ENCODE results near the gene MTG1.
A peak's percentile ranks its signal among the peaks of the same experiment; 100 is the strongest.

Gene MTG1

DNA sequence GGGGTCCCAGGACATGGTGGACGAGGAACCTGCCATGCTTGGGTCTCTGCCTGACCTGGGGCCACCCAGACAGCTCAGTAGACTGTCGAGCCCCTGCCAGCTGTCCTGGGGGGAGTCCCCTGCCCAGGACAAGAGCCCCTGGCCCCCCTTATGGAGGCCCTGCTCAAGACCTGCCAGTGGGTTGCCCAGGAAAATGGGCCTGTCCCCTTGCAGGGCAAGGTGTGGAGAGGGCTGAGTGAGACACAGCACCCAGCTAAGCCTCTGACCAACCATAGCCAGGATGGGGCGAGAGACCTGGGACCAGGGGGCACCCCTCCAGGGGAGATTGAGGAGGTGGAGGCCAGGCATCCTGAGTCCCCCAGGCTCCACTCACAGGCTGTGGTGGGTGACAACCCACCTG, 38.0 kb upstream of the MTG1 start:
- Mint-ChIP-seq H3K9me3 (no peaks in the 10 kb centered on the region), H3K27ac (peak overlapping the region; percentile 61), H3K4me1 (peaks cover 6% of the 10 kb centered on the region), H3K36me3 (no peaks in the 10 kb centered on the region), H3K4me3 (peak overlapping the region; percentile 64)
- DNase-seq (ENCODE audit: low spot score in 2 of 2) (no peak), ATAC-seq (no peak)

DNA sequence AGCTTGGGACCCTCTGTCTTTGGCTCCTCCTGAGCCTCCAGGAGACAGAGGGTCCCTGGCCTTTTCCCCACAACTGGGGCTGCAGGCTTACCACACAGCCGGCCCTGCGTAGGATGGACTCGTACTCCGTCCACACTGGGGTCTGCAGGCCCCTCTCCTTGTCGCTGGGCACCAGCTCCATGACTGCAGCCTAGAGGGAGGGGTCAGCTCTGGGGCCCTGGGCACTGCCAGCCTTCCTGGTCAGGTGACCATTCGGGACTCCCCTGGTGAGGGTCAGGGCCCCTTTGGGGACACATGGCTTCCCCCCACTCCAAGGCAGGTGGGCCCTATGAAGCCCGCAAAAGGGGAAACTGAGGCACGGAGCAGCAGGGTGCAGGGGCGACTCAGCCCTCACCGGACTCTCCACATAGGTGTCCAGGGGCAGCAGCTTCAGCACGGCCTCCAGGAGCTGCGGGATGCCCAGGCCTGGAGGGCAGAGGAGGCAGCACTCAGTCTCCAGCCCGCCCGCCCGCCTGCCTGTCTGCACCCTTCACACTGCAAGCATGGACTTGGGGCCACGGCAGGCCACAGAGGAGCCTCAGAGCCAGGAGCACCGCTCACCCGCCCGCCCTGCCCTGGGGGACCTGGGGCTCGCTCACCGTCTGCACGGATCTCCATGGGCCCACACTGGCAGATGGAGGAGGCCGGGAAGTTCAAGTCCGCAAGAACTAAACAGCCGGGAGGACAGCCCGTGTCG, 37.2 kb upstream of the MTG1 start:
- no peak for DNase-seq (ENCODE audit: low spot score in 2 of 2)
- Mint-ChIP-seq H3K36me3 (peaks cover 2% of the 10 kb centered on the region), H3K4me3 (peak overlapping the region; percentile 64), H3K9me3 (no peaks in the 10 kb centered on the region), H3K27ac (no peak overlapping the region), H3K4me1 (peaks cover 13% of the 10 kb centered on the region)
- ATAC-seq: no peak

DNA sequence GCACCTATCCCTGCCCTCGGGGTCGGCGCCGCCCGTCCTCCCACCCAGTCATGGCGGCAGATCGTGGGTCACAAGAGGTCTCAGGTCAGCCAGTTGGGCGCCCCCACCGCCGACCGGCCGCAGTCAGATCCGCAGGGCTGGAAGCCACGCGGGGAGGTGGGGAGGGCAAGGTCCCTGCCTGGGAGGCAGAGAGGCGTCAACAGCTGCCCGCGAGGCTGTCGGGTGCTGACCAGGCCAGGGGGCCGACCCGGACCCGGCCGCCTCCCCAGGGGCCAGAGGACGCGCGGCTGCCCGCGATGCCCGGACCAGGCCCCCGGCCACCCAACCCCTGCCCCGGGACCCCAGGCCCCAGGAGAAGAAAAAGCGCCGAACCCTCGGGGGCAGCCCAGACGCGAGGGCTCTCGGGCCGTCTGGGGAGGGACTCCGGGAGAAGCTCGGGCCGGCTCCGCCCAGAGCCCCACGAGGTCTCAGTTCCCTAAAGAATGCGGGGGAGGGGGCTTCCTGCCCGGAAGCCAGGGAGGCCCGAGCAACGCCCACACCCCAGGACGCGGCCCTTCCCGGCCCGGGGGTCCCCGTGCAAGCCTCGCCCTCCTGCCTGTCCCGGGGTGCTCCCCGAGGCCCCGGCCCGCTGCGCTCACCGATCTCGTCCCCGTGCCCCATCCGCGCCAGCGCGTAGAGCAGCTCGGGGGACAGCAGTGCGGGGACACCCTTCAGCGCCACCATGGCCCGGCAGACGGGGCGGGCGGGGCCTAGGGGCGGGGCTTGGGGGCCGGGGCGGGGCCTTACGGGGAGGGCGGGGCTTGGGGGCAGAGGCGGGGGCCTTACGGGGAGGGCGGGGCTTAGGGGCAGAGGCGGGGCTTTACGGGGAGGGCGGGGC, 36.4 kb upstream of the MTG1 start, which contains the start of gene FUOM:
FUOM (minus strand) TSS at position 735 of the 877 bp plus-strand sequence; CDS start at position 723, 12 bp downstream.
- H3K9me3 Mint-ChIP-seq: no peaks in the 10 kb centered on the region
- no peak within 1 kb of the TSS for H3K27ac Mint-ChIP-seq
- peak; percentile 73 to 89 for DNase-seq (ENCODE audit: low spot score in 2 of 2)

DNA sequence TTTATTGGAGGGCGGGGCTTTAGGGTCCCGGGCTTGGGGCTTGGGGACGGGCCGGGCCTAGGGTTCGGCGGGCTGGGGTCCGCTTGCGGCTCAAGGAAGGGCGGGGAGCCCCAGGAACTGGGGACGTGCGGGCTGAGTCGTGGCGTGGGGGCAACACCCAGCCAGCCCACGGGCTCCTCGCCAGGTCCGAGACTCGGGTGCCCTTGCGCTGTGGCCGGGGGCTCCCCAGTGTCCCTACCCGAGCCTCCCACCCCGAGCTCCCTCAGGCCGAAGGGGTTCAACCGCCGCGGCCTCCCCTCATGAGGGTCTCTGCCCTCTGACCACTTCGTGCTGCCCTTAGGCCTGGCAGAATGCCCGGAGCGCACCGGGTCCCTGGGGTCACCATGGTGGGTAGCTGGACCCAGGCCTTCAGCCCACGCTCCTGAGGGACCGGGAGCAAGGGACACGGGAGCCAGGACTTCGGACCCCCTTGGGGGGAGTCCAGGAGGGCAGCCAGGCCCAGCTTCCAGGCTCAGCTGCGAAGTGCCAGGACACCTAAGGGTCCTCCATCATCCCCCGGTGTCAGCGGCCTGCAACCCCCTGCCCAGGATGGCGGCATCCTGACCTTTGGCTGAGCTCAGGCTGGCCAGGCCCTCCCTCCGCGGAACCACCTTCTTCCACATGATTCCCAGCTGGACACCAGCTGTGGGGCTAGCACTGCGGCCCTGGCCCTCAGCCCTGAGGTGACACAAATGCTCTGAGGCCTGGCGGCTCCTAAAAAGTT, 35.6 kb upstream of the MTG1 start:
- Mint-ChIP-seq H3K9me3 (no peaks in the 10 kb centered on the region), H3K4me1 (peaks cover 19% of the 10 kb centered on the region), H3K36me3 (peaks cover 15% of the 10 kb centered on the region), H3K4me3 (peak overlapping the region; percentile 64), H3K27ac (no peak overlapping the region)
- ATAC-seq (peak; percentile 2), DNase-seq (ENCODE audit: low spot score in 2 of 2) (no peak)

More for the DNA sequence above, 36.4 kb upstream of the MTG1 start, which contains the start of gene FUOM:
- Mint-ChIP-seq H3K4me3 (peak within 1 kb of the TSS; percentile 64), H3K36me3 (peaks cover 10% of the 10 kb centered on the region), H3K4me1 (peaks cover 19% of the 10 kb centered on the region)
- ATAC-seq: peak; percentile 90

DNA sequence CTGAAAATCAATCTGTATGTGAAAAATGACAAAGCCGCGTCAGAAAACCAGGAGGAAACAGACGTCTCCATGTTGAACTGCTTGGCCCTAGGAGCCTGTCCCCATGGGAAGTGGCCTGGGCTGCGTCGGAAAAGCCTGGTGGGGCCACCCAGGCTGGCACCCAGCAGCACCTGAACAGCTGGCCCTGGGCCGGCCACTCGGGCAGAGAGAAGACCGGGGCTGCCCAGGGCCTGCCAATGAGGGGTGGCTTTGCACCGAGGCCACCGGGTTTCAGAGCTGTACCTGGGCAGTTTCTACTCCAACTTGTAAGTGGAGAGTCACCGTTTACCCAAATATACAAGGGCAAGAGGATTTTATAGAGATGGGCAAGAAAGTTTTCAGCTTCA, 35.0 kb upstream of the MTG1 start:
- Mint-ChIP-seq H3K4me1 (peaks cover 19% of the 10 kb centered on the region), H3K27ac (no peak overlapping the region), H3K36me3 (peaks cover 18% of the 10 kb centered on the region), H3K9me3 (no peaks in the 10 kb centered on the region), H3K4me3 (no peak overlapping the region)
- no peak for DNase-seq (ENCODE audit: low spot score in 2 of 2)
- ATAC-seq: no peak

DNA sequence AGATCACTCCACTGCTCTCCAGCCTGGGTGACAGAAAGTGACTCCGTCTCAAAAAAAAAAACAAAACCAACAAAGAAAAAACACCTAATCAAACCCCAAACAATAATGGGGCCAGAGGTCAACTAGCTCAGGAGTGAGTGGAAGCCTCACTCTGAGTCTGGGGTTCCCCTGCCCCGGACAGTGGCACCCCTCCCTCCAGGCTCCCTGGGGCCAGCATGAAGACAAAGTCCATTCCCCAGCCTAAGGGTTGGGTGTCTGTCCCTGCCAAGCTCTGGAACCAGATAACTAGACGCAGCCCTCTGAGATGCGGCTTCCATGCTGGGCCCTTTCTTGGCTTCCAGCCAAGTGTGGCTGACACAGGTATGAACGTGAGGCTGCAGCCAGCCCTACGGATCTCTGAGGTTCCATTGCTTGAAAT, 34.4 kb upstream of the MTG1 start:
- H3K36me3 Mint-ChIP-seq: peaks cover 24% of the 10 kb centered on the region
- no peak overlapping the region for H3K4me3 Mint-ChIP-seq
- H3K27ac Mint-ChIP-seq: no peak overlapping the region
- peaks cover 19% of the 10 kb centered on the region for H3K4me1 Mint-ChIP-seq
- ATAC-seq (no peak), DNase-seq (ENCODE audit: low spot score in 2 of 2) (no peak)
- no peaks in the 10 kb centered on the region for H3K9me3 Mint-ChIP-seq

DNA sequence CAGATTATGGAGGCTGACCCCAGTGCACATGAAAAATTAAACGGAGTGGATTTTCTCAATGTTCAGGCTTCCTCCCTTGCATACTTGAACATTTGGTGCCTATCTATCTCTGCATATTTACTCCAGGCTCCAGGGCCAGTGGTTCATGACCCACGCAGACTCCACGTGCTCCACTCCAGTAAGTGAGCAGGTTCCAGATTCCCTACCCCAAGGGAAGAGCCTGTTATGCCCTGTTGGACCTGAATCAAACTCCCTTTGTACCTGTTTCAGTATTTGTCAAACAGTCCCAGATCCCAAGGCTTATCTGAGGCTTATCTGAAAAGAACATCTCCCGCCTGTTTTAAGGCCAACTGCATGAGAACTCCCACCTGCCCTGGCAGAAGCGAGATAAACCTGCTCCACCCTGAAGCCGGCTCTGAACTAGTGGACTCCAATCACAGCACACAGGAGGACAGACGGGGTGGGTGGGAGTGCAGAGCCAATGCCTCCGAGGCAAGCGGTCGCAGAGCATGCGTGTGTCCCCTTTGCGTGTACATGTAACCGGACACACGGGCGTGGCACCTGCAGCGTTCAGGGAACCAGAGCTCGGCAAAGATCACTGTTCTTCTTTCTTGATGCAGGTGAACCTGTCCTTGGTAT, 33.9 kb upstream of the MTG1 start:
- Mint-ChIP-seq H3K4me1 (peaks cover 19% of the 10 kb centered on the region), H3K9me3 (no peaks in the 10 kb centered on the region), H3K4me3 (no peak overlapping the region), H3K36me3 (peaks cover 28% of the 10 kb centered on the region), H3K27ac (no peak overlapping the region)
- no peak for DNase-seq (ENCODE audit: low spot score in 2 of 2)
- no peak for ATAC-seq

DNA sequence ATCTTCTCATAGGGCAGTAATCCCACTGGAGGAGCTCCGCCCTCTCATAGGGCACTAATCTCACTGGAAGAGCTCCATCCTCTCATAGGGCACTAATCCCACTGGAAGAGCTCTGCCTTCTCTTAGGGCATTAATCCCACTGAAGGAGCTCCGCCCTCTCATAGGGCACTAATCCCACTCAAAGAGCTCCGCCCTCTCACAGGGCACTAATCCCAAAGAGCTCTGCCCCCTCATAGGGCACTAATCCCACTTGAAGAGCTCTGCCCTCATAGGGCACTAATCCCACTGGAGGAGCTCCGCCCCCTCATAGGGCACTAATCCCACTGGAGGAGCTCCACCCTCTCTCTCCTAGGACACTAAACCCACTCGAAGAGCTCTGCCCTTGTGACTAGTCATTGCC, 32.7 kb upstream of the MTG1 start:
- peak overlapping the region; percentile 18 for H3K4me3 Mint-ChIP-seq
- H3K9me3 Mint-ChIP-seq: no peaks in the 10 kb centered on the region
- ATAC-seq (no peak), DNase-seq (ENCODE audit: low spot score in 2 of 2) (no peak)
- peak overlapping the region; percentile 68 for H3K27ac Mint-ChIP-seq
- peaks cover 28% of the 10 kb centered on the region for H3K36me3 Mint-ChIP-seq
- H3K4me1 Mint-ChIP-seq: peaks cover 14% of the 10 kb centered on the region

DNA sequence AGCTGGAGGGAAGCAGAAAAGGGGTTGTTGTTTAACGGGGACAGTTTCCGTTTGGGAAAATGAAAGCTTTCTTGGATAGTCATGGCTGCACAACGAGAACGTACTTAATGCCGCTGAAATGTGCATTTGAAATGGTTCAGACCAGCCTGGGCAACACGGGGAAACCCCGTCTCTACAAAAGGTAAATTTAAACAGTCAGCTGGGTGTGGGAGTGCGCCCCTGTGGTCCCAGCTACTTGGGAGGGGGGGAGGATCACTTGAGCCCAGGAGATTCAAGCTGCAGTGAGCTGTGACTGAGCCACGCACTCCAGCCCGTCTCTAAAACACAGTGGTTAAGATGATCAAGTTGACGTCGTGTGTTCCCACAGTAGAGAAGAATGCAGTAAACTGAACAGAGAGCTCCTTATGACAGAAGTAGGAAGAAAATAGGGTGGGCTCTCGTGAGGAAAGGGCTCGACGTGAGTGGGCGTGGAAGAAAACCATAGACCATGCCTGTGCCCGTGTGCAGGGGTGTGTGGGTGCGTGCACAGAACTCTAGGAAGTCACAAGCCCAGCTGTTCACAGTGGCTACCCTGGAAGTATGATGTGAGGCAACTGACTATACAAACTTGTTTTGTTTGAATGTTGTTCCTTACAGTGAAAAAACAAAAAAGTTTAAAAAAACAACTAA, 32.0 kb upstream of the MTG1 start:
- peak overlapping the region; percentile 18 for H3K4me3 Mint-ChIP-seq
- no peak for ATAC-seq
- H3K27ac Mint-ChIP-seq: peak overlapping the region; percentile 68

DNA sequence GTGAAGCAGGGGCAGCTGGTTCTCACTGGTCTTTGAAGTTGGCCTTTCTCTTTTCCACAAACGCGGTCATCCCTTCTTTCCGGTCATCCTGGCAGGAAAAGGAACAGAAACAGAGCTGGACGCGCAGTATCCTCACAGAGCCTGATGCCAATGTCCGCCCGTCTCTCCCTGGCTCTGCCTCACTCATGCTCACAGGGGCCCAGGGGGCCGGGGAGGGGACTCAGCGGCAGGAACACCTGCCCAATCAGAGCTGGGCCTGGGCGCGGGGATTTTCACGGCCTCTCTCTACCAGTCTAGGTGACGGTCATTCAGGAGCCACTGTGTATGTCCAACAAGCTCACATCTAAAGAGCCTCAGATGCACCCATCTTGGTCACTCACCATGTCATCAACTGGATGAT, 31.1 kb upstream of the MTG1 start:
- Mint-ChIP-seq H3K36me3 (peaks cover 31% of the 10 kb centered on the region), H3K4me3 (no peak overlapping the region), H3K9me3 (no peaks in the 10 kb centered on the region), H3K4me1 (peaks cover 12% of the 10 kb centered on the region), H3K27ac (no peak overlapping the region)
- DNase-seq (ENCODE audit: low spot score in 2 of 2): no peak
- no peak for ATAC-seq

More for the DNA sequence above, 32.0 kb upstream of the MTG1 start:
- peaks cover 28% of the 10 kb centered on the region for H3K36me3 Mint-ChIP-seq
- no peaks in the 10 kb centered on the region for H3K9me3 Mint-ChIP-seq
- H3K4me1 Mint-ChIP-seq: peaks cover 12% of the 10 kb centered on the region
- no peak for DNase-seq (ENCODE audit: low spot score in 2 of 2)

DNA sequence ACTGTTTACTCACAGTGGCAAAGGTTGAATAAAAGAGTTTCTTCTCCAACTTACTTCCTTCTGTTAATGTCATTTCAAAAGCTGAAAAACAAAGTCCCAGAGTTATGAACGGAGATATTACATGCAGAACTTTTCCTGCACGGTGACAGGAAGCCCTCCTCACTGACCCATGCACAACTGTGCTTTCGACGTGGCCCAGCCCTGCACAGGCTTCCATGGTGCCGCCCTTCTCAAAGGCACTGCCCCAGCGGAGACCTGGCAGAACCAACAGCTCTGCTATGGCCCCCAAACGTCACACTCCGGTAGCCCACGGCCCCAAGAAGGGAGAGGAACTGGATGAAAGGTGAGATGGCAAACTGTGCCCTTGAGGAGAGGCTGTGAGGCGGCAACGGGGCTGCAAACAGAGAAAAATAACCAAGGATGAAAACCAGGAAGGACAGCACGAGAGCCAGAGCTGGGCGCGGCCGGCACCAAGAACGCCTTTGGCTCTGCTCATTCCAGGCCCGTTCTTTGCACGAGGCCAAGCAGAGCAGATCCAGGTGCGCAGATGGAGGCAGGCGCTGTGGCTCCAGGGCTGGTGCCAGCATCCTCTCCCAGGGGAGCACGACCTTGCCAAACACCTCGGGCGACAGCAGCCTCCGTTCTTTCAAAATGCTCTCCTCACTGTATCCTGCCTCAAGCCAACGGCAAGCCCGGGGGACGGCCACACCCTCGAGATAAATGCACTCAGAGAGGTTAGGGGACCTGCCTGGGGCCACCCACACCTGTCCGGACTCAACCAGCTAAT, 29.1 kb upstream of the MTG1 start:
- Mint-ChIP-seq H3K36me3 (peaks cover 47% of the 10 kb centered on the region), H3K4me3 (no peak overlapping the region), H3K4me1 (peaks cover 12% of the 10 kb centered on the region), H3K27ac (no peak overlapping the region), H3K9me3 (no peaks in the 10 kb centered on the region)
- DNase-seq (ENCODE audit: low spot score in 2 of 2) (no peak), ATAC-seq (no peak)

DNA sequence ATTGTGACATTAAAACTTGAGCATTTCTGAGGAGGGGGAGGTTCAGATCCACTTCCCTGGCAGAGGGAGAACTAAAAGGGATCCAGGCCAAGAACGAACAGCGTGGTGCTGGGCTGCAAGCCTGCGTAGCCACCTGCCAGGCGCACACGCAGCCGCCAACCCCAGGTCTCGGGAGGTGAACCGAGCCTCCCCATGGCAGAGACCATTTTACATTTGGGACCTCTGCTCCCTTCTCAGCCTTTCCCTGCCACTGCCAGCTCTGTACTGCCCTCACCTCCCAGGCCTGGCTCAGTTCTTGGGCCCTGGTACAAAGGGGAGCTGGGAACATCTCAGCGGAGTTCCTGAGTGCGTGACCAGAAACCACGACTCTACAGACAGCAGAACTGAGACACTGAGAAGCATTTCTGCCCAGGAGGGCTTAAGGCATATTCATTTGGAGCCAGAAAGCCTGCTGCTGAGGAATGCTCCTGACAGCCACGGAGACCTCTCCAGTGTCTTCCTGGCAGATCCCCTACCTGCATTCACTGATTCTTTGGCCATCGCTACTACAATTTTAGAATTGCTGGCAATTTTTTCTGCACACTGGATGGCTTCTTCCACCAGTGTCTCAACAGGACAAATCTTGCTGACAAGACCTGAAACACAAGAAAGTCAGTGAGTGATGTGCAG, 28.4 kb upstream of the MTG1 start:
- Mint-ChIP-seq H3K36me3 (peaks cover 54% of the 10 kb centered on the region), H3K4me1 (peaks cover 12% of the 10 kb centered on the region), H3K4me3 (no peak overlapping the region), H3K9me3 (no peaks in the 10 kb centered on the region), H3K27ac (no peak overlapping the region)
- ATAC-seq: no peak
- DNase-seq (ENCODE audit: low spot score in 2 of 2): no peak

DNA sequence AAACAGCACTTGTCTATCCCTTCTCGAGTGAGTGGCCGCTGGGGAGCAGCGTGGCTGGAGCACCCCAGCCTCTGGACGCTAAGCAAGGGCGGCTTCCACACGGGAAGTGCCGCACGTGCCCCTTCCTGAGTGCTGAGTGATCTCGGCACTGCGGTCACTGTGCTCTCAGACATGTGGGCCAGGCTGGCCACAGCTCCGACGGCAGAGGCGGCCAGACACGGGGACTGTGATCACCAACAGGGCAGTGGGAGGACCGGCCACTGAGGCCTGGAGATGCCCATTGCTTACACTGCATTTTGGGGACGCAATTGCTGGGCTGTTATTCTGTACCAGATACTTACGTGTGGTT, 27.9 kb upstream of the MTG1 start:
- ATAC-seq (no peak), DNase-seq (ENCODE audit: low spot score in 2 of 2) (no peak)
- Mint-ChIP-seq H3K4me3 (no peak overlapping the region), H3K9me3 (no peaks in the 10 kb centered on the region), H3K4me1 (peaks cover 12% of the 10 kb centered on the region), H3K36me3 (peaks cover 58% of the 10 kb centered on the region), H3K27ac (no peak overlapping the region)
